ENCODE results near the gene SPTY2D1. TPM values are rescaled to one million over a fixed set of nuclear protein-coding genes. Genes with fewer than 3 reads are reported as not detected.

Gene SPTY2D1
- total and polyA plus RNA-seq, 2 experiments from 2014 or later: 12.3 to 18.7 TPM

DNA sequence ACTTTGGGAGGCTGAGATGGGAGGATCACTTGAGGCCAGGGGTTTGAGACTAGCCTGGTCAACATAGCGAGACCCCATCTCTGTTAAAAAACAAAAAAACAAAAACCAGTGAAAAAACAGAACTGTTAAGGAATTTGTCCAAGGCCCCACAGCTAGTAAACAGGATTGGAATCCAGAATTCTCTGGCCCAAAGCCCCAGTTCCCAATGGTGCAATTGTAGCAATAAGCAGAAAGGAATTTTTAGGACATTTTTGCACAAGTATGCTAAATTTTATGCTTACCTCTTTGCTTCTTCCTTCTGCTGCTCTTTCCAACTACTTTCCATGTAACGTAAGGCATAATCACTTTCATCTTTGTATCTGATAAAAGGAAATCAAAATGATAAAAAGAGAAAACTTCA is 22.9 kb downstream of the SPTY2D1 start:
- Histone ChIP-seq H3K9me3 (ENCODE audit: low read depth) (no peaks in the 10 kb centered on the region), H3F3A (ENCODE audit: insufficient read depth) (peaks cover 11% of the 10 kb centered on the region; the same call in 1 of the 2 replicates), H3K4me3 (no peak overlapping the region), H3K4me1 (ENCODE audit: insufficient read depth) (peaks cover 11% of the 10 kb centered on the region), H4K20me1 (ENCODE audit: insufficient read depth) (no peaks in the 10 kb centered on the region), H3K79me2 (ENCODE audit: insufficient read depth) (peaks cover 42% of the 10 kb centered on the region), H2AFZ (no peak overlapping the region), H3K27ac (no peak overlapping the region), H3K9me2 (ENCODE audit: insufficient read depth) (no peaks in the 10 kb centered on the region), H3K36me3 (ENCODE audit: low read depth) (peaks cover 21% of the 10 kb centered on the region), H3K9ac (no peak overlapping the region), H3K4me2 (ENCODE audit: unreplicated experiment) (no peak overlapping the region), H3K27me3 (replicated peaks; ENCODE audit: insufficient read depth) (no peaks in the 10 kb centered on the region)
- DNase-seq: peak; percentile 51
- TF ChIP-seq EZH2phosphoT487 (IDR thresholded peaks at IDR 0.05; ENCODE audit: insufficient read depth, low read depth): no peak
- TF ChIP-seq EZH2 (IDR thresholded peaks at IDR 0.05; ENCODE audit: insufficient read depth, poor library complexity, severe bottlenecking): no peak
- 96 to 97% methylated on average over 2 of the region's 2 CpGs for WGBS, 2 experiments (ENCODE audit: low coverage in 1 of 2, low lambda C conversion rate in 2 of 2, missing lambda C conversion rate in 2 of 2)
- in situ Hi-C loops (cut with MboI): no loop called here

DNA sequence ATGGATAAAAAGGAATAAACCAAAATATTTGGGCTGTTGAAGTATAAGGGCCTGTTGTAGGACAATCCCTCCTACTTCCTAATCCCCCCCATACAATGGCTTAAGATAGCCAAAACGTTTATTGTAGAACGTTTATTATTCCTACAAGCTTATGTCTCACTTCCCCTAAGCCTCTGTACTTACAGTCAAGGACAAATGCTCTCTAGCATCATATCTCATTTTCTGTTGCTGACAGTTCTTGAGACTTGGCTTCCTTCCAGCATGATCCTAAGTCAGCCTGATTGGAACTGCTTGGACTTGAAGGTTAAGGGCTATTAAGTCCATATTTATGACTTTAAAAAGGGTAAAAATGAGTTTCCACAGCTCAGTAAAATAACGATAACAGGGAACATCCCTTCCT is 25.8 kb downstream of the SPTY2D1 start:
- in situ Hi-C loops (cut with MboI): no loop called here
- WGBS, 2 experiments (ENCODE audit: low coverage in 1 of 2, low lambda C conversion rate in 2 of 2, missing lambda C conversion rate in 2 of 2): 83 to 89% methylated on average over 3 of the region's 3 CpGs

GRCh38 chr11:18600915-18601569 is 33.1 kb downstream of the SPTY2D1 start:
- Histone ChIP-seq H3F3A (ENCODE audit: insufficient read depth) (peaks cover 5% of the 10 kb centered on the region; the same call in 1 of the 2 replicates), H4K20me1 (ENCODE audit: insufficient read depth) (no peaks in the 10 kb centered on the region), H3K9ac (no peak overlapping the region), H3K4me2 (ENCODE audit: unreplicated experiment) (no peak overlapping the region), H3K27me3 (replicated peaks; ENCODE audit: insufficient read depth) (no peaks in the 10 kb centered on the region), H3K36me3 (ENCODE audit: low read depth) (no peaks in the 10 kb centered on the region; the same call in 1 of the 2 replicates), H3K4me3 (no peak overlapping the region), H3K27ac (no peak overlapping the region), H3K79me2 (ENCODE audit: insufficient read depth) (no peaks in the 10 kb centered on the region), H3K9me3 (ENCODE audit: low read depth) (no peaks in the 10 kb centered on the region), H3K4me1 (ENCODE audit: insufficient read depth) (no peaks in the 10 kb centered on the region), H3K9me2 (ENCODE audit: insufficient read depth) (no peaks in the 10 kb centered on the region), H2AFZ (no peak overlapping the region)
- WGBS, 2 experiments (ENCODE audit: low coverage in 1 of 2, low lambda C conversion rate in 2 of 2, missing lambda C conversion rate in 2 of 2): 91 to 96% methylated on average over 4 of the region's 4 CpGs
- in situ Hi-C loops (cut with MboI): no loop called here
- no peak for DNase-seq
- no peak for TF ChIP-seq EZH2phosphoT487 (IDR thresholded peaks at IDR 0.05; ENCODE audit: insufficient read depth, low read depth)
- TF ChIP-seq EZH2 (IDR thresholded peaks at IDR 0.05; ENCODE audit: insufficient read depth, poor library complexity, severe bottlenecking): no peak

More for the DNA sequence above, 25.8 kb downstream of the SPTY2D1 start:
- no peak overlapping the region for H2AFZ ChIP-seq
- no peak overlapping the region for H3K27ac ChIP-seq
- H3K79me2 ChIP-seq (ENCODE audit: insufficient read depth): peaks cover 13% of the 10 kb centered on the region
- H3F3A ChIP-seq (ENCODE audit: insufficient read depth): peaks cover 17% of the 10 kb centered on the region; the same call in 1 of the 2 replicates
- no peaks in the 10 kb centered on the region for H4K20me1 ChIP-seq (ENCODE audit: insufficient read depth)
- DNase-seq: no peak
- TF ChIP-seq EZH2phosphoT487 (IDR thresholded peaks at IDR 0.05; ENCODE audit: insufficient read depth, low read depth) (no peak), EZH2 (IDR thresholded peaks at IDR 0.05; ENCODE audit: insufficient read depth, poor library complexity, severe bottlenecking) (no peak)
- H3K36me3 ChIP-seq (ENCODE audit: low read depth): peaks cover 11% of the 10 kb centered on the region
- no peak overlapping the region for H3K4me3 ChIP-seq
- no peak overlapping the region for H3K9ac ChIP-seq
- H3K9me2 ChIP-seq (ENCODE audit: insufficient read depth): no peaks in the 10 kb centered on the region
- no peak overlapping the region for H3K4me2 ChIP-seq (ENCODE audit: unreplicated experiment)
- peaks cover 8% of the 10 kb centered on the region; the same call in 1 of the 2 replicates for H3K4me1 ChIP-seq (ENCODE audit: insufficient read depth)
- no peaks in the 10 kb centered on the region for H3K27me3 ChIP-seq (replicated peaks; ENCODE audit: insufficient read depth)
- H3K9me3 ChIP-seq (ENCODE audit: low read depth): no peaks in the 10 kb centered on the region

DNA sequence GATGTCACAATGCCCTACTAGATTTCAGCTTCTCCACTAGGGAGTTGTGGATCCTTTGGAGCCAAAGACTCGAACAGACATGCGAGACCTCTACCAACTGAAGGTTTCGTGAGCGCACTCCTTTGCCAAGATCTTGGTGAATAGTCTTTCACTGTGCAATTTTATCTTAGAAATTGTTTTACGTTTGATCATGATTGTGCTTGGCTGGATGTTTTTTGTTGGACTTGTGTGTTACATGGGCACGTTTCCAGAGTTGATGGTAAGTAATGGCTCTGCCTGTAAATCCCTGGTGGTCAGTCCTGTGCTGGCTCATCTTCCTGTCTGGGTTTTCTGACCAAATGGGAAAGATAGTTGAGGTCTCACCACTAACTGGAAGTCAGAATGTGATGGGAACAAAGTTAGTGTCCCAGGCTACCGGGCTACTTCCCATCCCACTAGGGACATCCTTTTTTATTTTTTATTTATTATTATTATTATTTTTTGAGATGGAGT is 34.4 kb downstream of the SPTY2D1 start, which contains the start of gene MISFA:
TSS of gene MISFA (plus strand) at position 51 of the 492 bp plus-strand sequence. CDS start at position 191, 140 bp downstream.
- H3K9ac ChIP-seq: no peak within 1 kb of the TSS

More for the DNA sequence above, 34.4 kb downstream of the SPTY2D1 start, which contains the start of gene MISFA:
- DNase-seq: no peak
- H3K4me1 ChIP-seq (ENCODE audit: insufficient read depth): no peaks in the 10 kb centered on the region
- H4K20me1 ChIP-seq (ENCODE audit: insufficient read depth): no peaks in the 10 kb centered on the region
- no peaks in the 10 kb centered on the region for H3K27me3 ChIP-seq (replicated peaks; ENCODE audit: insufficient read depth)
- H2AFZ ChIP-seq: no peak within 1 kb of the TSS
- no peak within 1 kb of the TSS for H3K27ac ChIP-seq
- TF ChIP-seq EZH2 (IDR thresholded peaks at IDR 0.05; ENCODE audit: insufficient read depth, poor library complexity, severe bottlenecking): no peak
- TF ChIP-seq EZH2phosphoT487 (IDR thresholded peaks at IDR 0.05; ENCODE audit: insufficient read depth, low read depth): no peak
- H3K9me2 ChIP-seq (ENCODE audit: insufficient read depth): no peaks in the 10 kb centered on the region
- no peaks in the 10 kb centered on the region for H3K79me2 ChIP-seq (ENCODE audit: insufficient read depth)
- H3K4me3 ChIP-seq: no peak within 1 kb of the TSS
- H3K36me3 ChIP-seq (ENCODE audit: low read depth): no peaks in the 10 kb centered on the region; the same call in 1 of the 2 replicates
- peaks cover 3% of the 10 kb centered on the region; the same call in 1 of the 2 replicates for H3F3A ChIP-seq (ENCODE audit: insufficient read depth)
- 87% methylated on average over 7 of the region's 7 CpGs for WGBS, 2 experiments (ENCODE audit: low coverage in 1 of 2, low lambda C conversion rate in 2 of 2, missing lambda C conversion rate in 2 of 2)
- in situ Hi-C loops (cut with MboI): no loop called here
- H3K4me2 ChIP-seq (ENCODE audit: unreplicated experiment): no peak within 1 kb of the TSS
- no peaks in the 10 kb centered on the region for H3K9me3 ChIP-seq (ENCODE audit: low read depth)

All from GM23248 (cell line).